T-helper 2 cell treated with Interferon-gamma antibody and Interleukin-4, amounts not matched to agents 5 μg/mL and 100 μg/mL, for 36 hours (primary cell): ENCODE measurements around the gene FBXO21.
"Not testable (repeated sequence)": the region's sequence is repeated elsewhere in the genome, so short reads cannot be mapped to it uniquely, and the experiment has no call there.

Experiments
- DNase-seq: peaks from one replicate; pipeline ENCODE4 v3.0.0; 2021; ENCODE audit warnings: low spot score
- H3K27ac Mint-ChIP-seq: one replicate; pipeline ENCODE4 v1.8.0; 2021; ENCODE audit warnings: mild to moderate bottlenecking, mixed read lengths
- H3K27me3 Mint-ChIP-seq: one replicate; pipeline ENCODE4 v1.8.0; 2021; ENCODE audit warnings: low read depth, mixed read lengths
- H3K36me3 Mint-ChIP-seq: one replicate; pipeline ENCODE4 v1.8.0; 2021; ENCODE audit warnings: low read depth, mixed read lengths
- H3K4me1 Mint-ChIP-seq: one replicate; pipeline ENCODE4 v1.8.0; 2021; ENCODE audit warnings: low read depth, mixed read lengths
- H3K4me3 Mint-ChIP-seq: one replicate; pipeline ENCODE4 v1.8.0; 2022; ENCODE audit warnings: mild to moderate bottlenecking, moderate library complexity, mixed read lengths
- H3K9me3 Mint-ChIP-seq: one replicate; pipeline ENCODE4 v1.8.0; 2021; ENCODE audit warnings: mixed read lengths

Gene FBXO21

GRCh38 chr12:117212563-117213190 lies 22.4 kb upstream of the FBXO21 start:
- Mint-ChIP-seq H3K9me3 (no peaks in the 10 kb centered on the region), H3K4me1 (no peaks in the 10 kb centered on the region), H3K27me3 (peaks cover 4% of the 10 kb centered on the region), H3K36me3 (no peaks in the 10 kb centered on the region), H3K4me3 (no peak overlapping the region), H3K27ac (no peak overlapping the region)
- DNase-seq = peak; percentile 35

- H3K27ac Mint-ChIP-seq = no peak overlapping the region
- H3K4me3 Mint-ChIP-seq = no peak overlapping the region
- peaks cover 6% of the 10 kb centered on the region for H3K27me3 Mint-ChIP-seq
- no peaks in the 10 kb centered on the region for H3K4me1 Mint-ChIP-seq
- no peaks in the 10 kb centered on the region for H3K36me3 Mint-ChIP-seq
- H3K9me3 Mint-ChIP-seq = no peaks in the 10 kb centered on the region
- DNase-seq = no peak
Measured at GRCh38 chr12:117210266-117210918, 20.1 kb upstream of the FBXO21 start.

GRCh38 chr12:117209626-117210025 lies 19.4 kb upstream of the FBXO21 start:
- no peak for DNase-seq
- H3K4me3 Mint-ChIP-seq = no peak overlapping the region
- no peaks in the 10 kb centered on the region for H3K36me3 Mint-ChIP-seq
- no peaks in the 10 kb centered on the region for H3K9me3 Mint-ChIP-seq
- no peak overlapping the region for H3K27ac Mint-ChIP-seq
- peaks cover 6% of the 10 kb centered on the region for H3K27me3 Mint-ChIP-seq
- no peaks in the 10 kb centered on the region for H3K4me1 Mint-ChIP-seq

GRCh38 chr12:117208811-117209455 lies 18.7 kb upstream of the FBXO21 start:
- H3K36me3 Mint-ChIP-seq = no peaks in the 10 kb centered on the region
- peaks cover 6% of the 10 kb centered on the region for H3K27me3 Mint-ChIP-seq
- H3K9me3 Mint-ChIP-seq = no peaks in the 10 kb centered on the region
- no peak for DNase-seq
- no peak overlapping the region for H3K27ac Mint-ChIP-seq
- H3K4me1 Mint-ChIP-seq = no peaks in the 10 kb centered on the region
- no peak overlapping the region for H3K4me3 Mint-ChIP-seq

- DNase-seq = no peak
- no peaks in the 10 kb centered on the region for H3K9me3 Mint-ChIP-seq
- no peak overlapping the region for H3K27ac Mint-ChIP-seq
- H3K27me3 Mint-ChIP-seq = peaks cover 6% of the 10 kb centered on the region
- no peaks in the 10 kb centered on the region for H3K36me3 Mint-ChIP-seq
- no peak overlapping the region for H3K4me3 Mint-ChIP-seq
- H3K4me1 Mint-ChIP-seq = no peaks in the 10 kb centered on the region
Measured at GRCh38 chr12:117208206-117208605, 17.9 kb upstream of the FBXO21 start.

- DNase-seq = no peak
- H3K9me3 Mint-ChIP-seq = no peaks in the 10 kb centered on the region
- H3K4me3 Mint-ChIP-seq = no peak overlapping the region
- peaks cover 3% of the 10 kb centered on the region for H3K27me3 Mint-ChIP-seq
- H3K27ac Mint-ChIP-seq = no peak overlapping the region
- H3K36me3 Mint-ChIP-seq = no peaks in the 10 kb centered on the region
- no peaks in the 10 kb centered on the region for H3K4me1 Mint-ChIP-seq
Measured at GRCh38 chr12:117207675-117208074, 17.4 kb upstream of the FBXO21 start.

GRCh38 chr12:117202556-117202955 lies 12.3 kb upstream of the FBXO21 start:
- no peak for DNase-seq
- H3K27me3 Mint-ChIP-seq = peaks cover 15% of the 10 kb centered on the region
- no peaks in the 10 kb centered on the region for H3K9me3 Mint-ChIP-seq
- no peaks in the 10 kb centered on the region for H3K4me1 Mint-ChIP-seq
- no peaks in the 10 kb centered on the region for H3K36me3 Mint-ChIP-seq
- H3K27ac Mint-ChIP-seq = no peak overlapping the region
- no peak overlapping the region for H3K4me3 Mint-ChIP-seq

GRCh38 chr12:117202033-117202432 lies 11.8 kb upstream of the FBXO21 start:
- Mint-ChIP-seq H3K27me3 (peaks cover 19% of the 10 kb centered on the region), H3K4me3 (no peak overlapping the region), H3K36me3 (no peaks in the 10 kb centered on the region), H3K27ac (no peak overlapping the region), H3K9me3 (no peaks in the 10 kb centered on the region), H3K4me1 (no peaks in the 10 kb centered on the region)
- no peak for DNase-seq

- H3K4me3 Mint-ChIP-seq, H3K9me3 Mint-ChIP-seq, H3K36me3 Mint-ChIP-seq: not testable (repeated sequence)
Measured at GRCh38 chr12:117199956-117200744, 9.9 kb upstream of the FBXO21 start.

GRCh38 chr12:117196334-117196733 lies 6.1 kb upstream of the FBXO21 start:
- H3K9me3 Mint-ChIP-seq = not testable (repeated sequence)

More at GRCh38 chr12:117199956-117200744, 9.9 kb upstream of the FBXO21 start:
- peaks cover 18% of the 10 kb centered on the region for H3K27me3 Mint-ChIP-seq
- not testable (repeated sequence) for H3K27ac Mint-ChIP-seq, DNase-seq, H3K4me1 Mint-ChIP-seq

GRCh38 chr12:117195027-117195426 lies 4.8 kb upstream of the FBXO21 start:
- not testable (repeated sequence) for H3K4me1 Mint-ChIP-seq, H3K4me3 Mint-ChIP-seq, H3K9me3 Mint-ChIP-seq, DNase-seq, H3K36me3 Mint-ChIP-seq, H3K27ac Mint-ChIP-seq
- H3K27me3 Mint-ChIP-seq = peaks cover 21% of the 10 kb centered on the region

More at GRCh38 chr12:117196334-117196733, 6.1 kb upstream of the FBXO21 start:
- H3K27me3 Mint-ChIP-seq = peaks cover 25% of the 10 kb centered on the region
- H3K36me3 Mint-ChIP-seq, DNase-seq, H3K4me3 Mint-ChIP-seq, H3K4me1 Mint-ChIP-seq, H3K27ac Mint-ChIP-seq: not testable (repeated sequence)

- no peak for DNase-seq
- H3K4me1 Mint-ChIP-seq = peaks cover 8% of the 10 kb centered on the region
- peaks cover 21% of the 10 kb centered on the region for H3K27me3 Mint-ChIP-seq
- H3K36me3 Mint-ChIP-seq = peaks cover 7% of the 10 kb centered on the region
- H3K4me3 Mint-ChIP-seq = no peak overlapping the region
- H3K27ac Mint-ChIP-seq = no peak overlapping the region
- H3K9me3 Mint-ChIP-seq = no peaks in the 10 kb centered on the region
Measured at GRCh38 chr12:117193903-117194302, 3.6 kb upstream of the FBXO21 start.

- not testable (repeated sequence) for H3K4me3 Mint-ChIP-seq, DNase-seq, H3K9me3 Mint-ChIP-seq, H3K27ac Mint-ChIP-seq
- Mint-ChIP-seq H3K4me1 (peaks cover 12% of the 10 kb centered on the region), H3K27me3 (peaks cover 18% of the 10 kb centered on the region), H3K36me3 (peaks cover 15% of the 10 kb centered on the region)
Measured at GRCh38 chr12:117192581-117192980, 2.3 kb upstream of the FBXO21 start.

- Mint-ChIP-seq H3K27me3 (peaks cover 13% of the 10 kb centered on the region), H3K9me3 (no peaks in the 10 kb centered on the region), H3K4me1 (peaks cover 15% of the 10 kb centered on the region), H3K36me3 (peaks cover 19% of the 10 kb centered on the region), H3K4me3 (peak overlapping the region; percentile 23), H3K27ac (no peak overlapping the region)
- DNase-seq = no peak
Measured at GRCh38 chr12:117192057-117192456, 1.8 kb upstream of the FBXO21 start.
